ENCODE results near the gene AP2A1.

DNA sequence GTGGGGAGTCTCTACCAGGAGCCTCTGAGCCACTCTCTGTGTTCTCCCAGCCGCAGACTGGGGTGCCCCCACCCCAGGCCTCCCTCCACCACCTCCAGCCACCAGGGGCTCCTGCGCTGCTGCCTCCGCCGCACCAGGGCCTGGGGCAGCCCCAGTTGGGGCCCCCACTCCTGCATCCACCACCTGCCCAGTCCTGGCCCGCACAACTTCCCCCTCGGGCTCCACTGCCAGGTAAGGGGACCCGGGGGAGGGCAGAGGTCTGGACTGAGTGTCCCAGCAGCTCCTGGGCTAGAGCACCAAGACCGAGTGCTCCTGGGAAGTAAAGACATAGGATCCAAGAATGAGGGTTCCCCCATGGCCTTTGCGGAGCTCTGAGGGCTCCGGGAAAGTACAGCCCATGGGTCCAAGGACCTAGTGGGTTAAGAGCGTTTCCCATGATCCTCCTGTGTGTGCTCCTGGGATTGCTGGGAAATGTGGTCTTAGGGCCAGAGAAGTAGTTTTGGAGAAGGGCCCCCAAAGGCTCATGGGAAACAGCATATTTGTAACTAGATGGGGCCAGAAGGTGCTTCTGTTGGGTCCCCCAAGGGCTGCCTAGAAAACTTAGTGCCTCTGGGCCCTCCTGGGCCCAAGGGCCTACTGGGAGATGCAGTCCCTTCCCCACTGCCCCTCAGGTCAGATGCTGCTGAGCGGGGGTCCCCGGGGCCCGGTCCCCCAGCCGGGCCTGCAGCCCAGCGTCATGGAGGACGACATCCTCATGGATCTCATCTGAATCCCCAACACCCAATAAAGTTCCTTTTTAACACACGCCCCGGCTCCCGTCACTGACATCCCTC is 69.6 kb downstream of the AP2A1 start:
- no peak for TF ChIP-seq ESRRA (IDR thresholded peaks at IDR 0.05; ENCODE audit: low read length)
- TF ChIP-seq MAX (IDR thresholded peaks at IDR 0.05; ENCODE audit: low read depth, low read length) = no peak
- no peak for TF ChIP-seq CEBPB (IDR thresholded peaks at IDR 0.05; ENCODE audit: borderline replicate concordance in 1 of 2, low read depth in 2 of 2, low read length in 2 of 2)
- no peak for TF ChIP-seq POLR2AphosphoS2 (IDR thresholded peaks at IDR 0.05; ENCODE audit: low read depth, low read length)
- no peak for TF ChIP-seq CTCF (IDR thresholded peaks at IDR 0.05 in 2 of 3, conservative IDR thresholded peaks at IDR 0.05 in 1 of 3; ENCODE audit: control insufficient read depth in 2 of 3, extremely low read depth in 1 of 3, insufficient read depth in 1 of 3, low read depth in 3 of 3, low read length in 3 of 3)
- no peak for TF ChIP-seq RB1 (IDR thresholded peaks at IDR 0.05; ENCODE audit: borderline replicate concordance)
- TF ChIP-seq POLR2A (IDR thresholded peaks at IDR 0.05; ENCODE audit: low read depth, low read length) = no peak; the same call in 1 of the 2 replicates
- TF ChIP-seq RCOR1 (conservative IDR thresholded peaks at IDR 0.05; ENCODE audit: low read depth, low read length) = no peak
- TF ChIP-seq RBBP5 (conservative IDR thresholded peaks at IDR 0.05) = no peak
- TF ChIP-seq ASH2L (IDR thresholded peaks at IDR 0.05; ENCODE audit: borderline replicate concordance, low read depth) = no peak
- TF ChIP-seq ATF7 (IDR thresholded peaks at IDR 0.05; ENCODE audit: low read depth) = no peak

Data from GM12878 (cell line).